Bronchial epithelial cell (primary cell): ENCODE results near the gene MACROH2A1. TPM values are rescaled to one million over a fixed set of nuclear protein-coding genes. Genes with fewer than 3 reads are reported as not detected.
A peak's percentile ranks its signal among the peaks of the same experiment; 100 is the strongest.

Experiments used
- DNase-seq: peaks from one replicate; pipeline ENCODE4 v3.0.0-alpha.2; 2010; ENCODE audit warnings: low read depth
- FAIRE-seq: peaks from 2 replicates; lab custom pipeline; 2011; peaks lifted over from hg19 to GRCh38; lab: Jason Lieb, UNC
- H3K27me3 ChIP-seq: 2 replicates; pipeline ENCODE4 v1.5.1; 2011; ENCODE audit warnings: low read length; ENCODE audit not compliant: control insufficient read depth, insufficient read depth
- H3K36me3 ChIP-seq: 2 replicates; pipeline ENCODE4 v1.5.1; 2011; ENCODE audit warnings: low read length; ENCODE audit not compliant: control insufficient read depth, insufficient read depth
- H3K4me3 ChIP-seq: 2 replicates; pipeline ENCODE4 v1.5.1; 2011; ENCODE audit warnings: mild to moderate bottlenecking, low read depth, low read length, control low read depth
- CTCF ChIP-seq: IDR thresholded peaks from 2 replicates; pipeline ENCODE4 v1.5.1; 2011; ENCODE audit warnings: mild to moderate bottlenecking, moderate library complexity, low read length, control low read depth, inconsistent platforms; ENCODE audit not compliant: insufficient read depth, severe bottlenecking
- total RNA-seq: library from RNA; depleted of rRNA; stranded (reverse); fragments of >200 nt; gene quantifications from 2 replicates; pipeline ENCODE4 v1.2.1, GENCODE V29; 2014

The MACROH2A1 gene
- total RNA-seq, 1 donor from 2014 or later: 257 TPM

- Histone ChIP-seq H3K27me3 (peaks cover 8% of the 10 kb centered on the region), H3K4me3 (no peak overlapping the region), H3K36me3 (no peaks in the 10 kb centered on the region)
- DNase-seq: no peak
- FAIRE-seq: no peak
- no peak for TF ChIP-seq CTCF
Measured at GRCh38 chr5:135441919-135442318, 42.9 kb upstream of the MACROH2A1 start.

- TF ChIP-seq CTCF: no peak
- no peak for DNase-seq
- FAIRE-seq: no peak
Measured at GRCh38 chr5:135441350-135441831, 42.4 kb upstream of the MACROH2A1 start.

GRCh38 chr5:135440916-135441315 lies 41.9 kb upstream of the MACROH2A1 start:
- H3K4me3 ChIP-seq: no peak overlapping the region
- H3K27me3 ChIP-seq: peaks cover 11% of the 10 kb centered on the region
- no peak for TF ChIP-seq CTCF
- no peak for DNase-seq
- FAIRE-seq: no peak
- no peaks in the 10 kb centered on the region for H3K36me3 ChIP-seq

More at GRCh38 chr5:135441350-135441831, 42.4 kb upstream of the MACROH2A1 start:
- Histone ChIP-seq H3K36me3 (no peaks in the 10 kb centered on the region), H3K27me3 (peaks cover 12% of the 10 kb centered on the region), H3K4me3 (no peak overlapping the region)

GRCh38 chr5:135439231-135440205 lies 40.5 kb upstream of the MACROH2A1 start:
- no peak for TF ChIP-seq CTCF
- H3K36me3 ChIP-seq: no peaks in the 10 kb centered on the region
- no peak overlapping the region for H3K4me3 ChIP-seq
- H3K27me3 ChIP-seq: peaks cover 10% of the 10 kb centered on the region
- DNase-seq (no peak), FAIRE-seq (no peak)

- peaks cover 8% of the 10 kb centered on the region for H3K27me3 ChIP-seq
- FAIRE-seq (peak; percentile 84), DNase-seq (no peak)
- H3K4me3 ChIP-seq: no peak overlapping the region
- no peaks in the 10 kb centered on the region for H3K36me3 ChIP-seq
- TF ChIP-seq CTCF: no peak
Measured at GRCh38 chr5:135438636-135439221, 39.7 kb upstream of the MACROH2A1 start.
